ENCODE measurements around the gene LCA5. TPM values are rescaled to one million over a fixed set of nuclear protein-coding genes. Genes with fewer than 3 reads are reported as not detected.

The LCA5 gene
- total RNA-seq, 1 experiment from 2014 or later: 0.73 TPM

DNA sequence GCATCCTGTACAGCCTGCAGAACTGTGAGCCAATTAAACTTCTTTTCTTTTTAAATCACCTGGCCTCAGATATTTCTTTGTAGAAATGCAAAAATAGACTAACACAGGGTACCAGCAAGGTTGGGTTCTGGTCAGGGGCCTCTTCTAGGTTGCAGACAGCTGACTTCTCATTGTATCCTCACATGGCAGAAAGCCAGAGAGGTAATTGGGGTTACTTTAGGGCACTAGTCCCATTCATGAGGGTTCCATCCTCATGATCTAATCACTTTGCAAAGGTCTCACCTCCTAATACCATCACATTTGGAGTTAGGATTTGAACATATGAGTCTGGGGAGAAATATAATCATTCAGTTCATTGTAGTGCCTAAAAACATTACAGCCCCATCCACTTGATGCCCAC is 101.5 kb downstream of the LCA5 start:
- no peaks in the 10 kb centered on the region for H3K79me2 ChIP-seq (ENCODE audit: low read length)
- no peaks in the 10 kb centered on the region for H4K20me1 ChIP-seq (ENCODE audit: low read length)
- BruUV-seq (replicated peaks): no TSS peak
- H3K36me3 ChIP-seq (ENCODE audit: low read depth, low read length): no peaks in the 10 kb centered on the region
- intact Hi-C loops (cut with micrococcal nuclease): no loop called here
- DNase-seq: no peak
- H3K9ac ChIP-seq (ENCODE audit: low read length): no peak overlapping the region
- no peaks in the 10 kb centered on the region for H3K9me3 ChIP-seq (ENCODE audit: low read length)
- no peak for ATAC-seq
- H3K4me2 ChIP-seq (ENCODE audit: low read length): no peak overlapping the region
- no peak overlapping the region for H3K4me3 ChIP-seq (ENCODE audit: low read length)
- H3K27me3 ChIP-seq (ENCODE audit: low read length): no peaks in the 10 kb centered on the region
- H3K4me1 ChIP-seq (ENCODE audit: insufficient read depth, low read length): no peaks in the 10 kb centered on the region
- ChIA-PET POLR2A (ENCODE audit: unreplicated experiment) (no interaction called here), CTCF (no interaction called here)
- no peaks in the 10 kb centered on the region for H3K9me2 ChIP-seq (replicated peaks; ENCODE audit: low read length)
- TF ChIP-seq EZH2phosphoT487 (IDR thresholded peaks at IDR 0.05; ENCODE audit: borderline replicate concordance, low read length): no peak
- TF ChIP-seq, protein P1, sequence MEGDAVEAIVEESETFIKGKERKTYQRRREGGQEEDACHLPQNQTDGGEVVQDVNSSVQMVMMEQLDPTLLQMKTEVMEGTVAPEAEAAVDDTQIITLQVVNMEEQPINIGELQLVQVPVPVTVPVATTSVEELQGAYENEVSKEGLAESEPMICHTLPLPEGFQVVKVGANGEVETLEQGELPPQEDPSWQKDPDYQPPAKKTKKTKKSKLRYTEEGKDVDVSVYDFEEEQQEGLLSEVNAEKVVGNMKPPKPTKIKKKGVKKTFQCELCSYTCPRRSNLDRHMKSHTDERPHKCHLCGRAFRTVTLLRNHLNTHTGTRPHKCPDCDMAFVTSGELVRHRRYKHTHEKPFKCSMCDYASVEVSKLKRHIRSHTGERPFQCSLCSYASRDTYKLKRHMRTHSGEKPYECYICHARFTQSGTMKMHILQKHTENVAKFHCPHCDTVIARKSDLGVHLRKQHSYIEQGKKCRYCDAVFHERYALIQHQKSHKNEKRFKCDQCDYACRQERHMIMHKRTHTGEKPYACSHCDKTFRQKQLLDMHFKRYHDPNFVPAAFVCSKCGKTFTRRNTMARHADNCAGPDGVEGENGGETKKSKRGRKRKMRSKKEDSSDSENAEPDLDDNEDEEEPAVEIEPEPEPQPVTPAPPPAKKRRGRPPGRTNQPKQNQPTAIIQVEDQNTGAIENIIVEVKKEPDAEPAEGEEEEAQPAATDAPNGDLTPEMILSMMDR (conservative IDR thresholded peaks at IDR 0.05; ENCODE audit: low read depth, low read length): no peak
- no peak for TF ChIP-seq EZH2 (IDR thresholded peaks at IDR 0.05; ENCODE audit: low read length, unreplicated experiment)
- no peak overlapping the region for H3K27ac ChIP-seq (ENCODE audit: low read length)
- no peak overlapping the region for H2AFZ ChIP-seq (ENCODE audit: low read length)
- no peaks in the 10 kb centered on the region for H3F3A ChIP-seq (ENCODE audit: low read length, unreplicated experiment)

Other genes with a start within 250 kb of the LCA5 start
- gene SH3BGRL2, start 93.9 kb upstream of the LCA5 start, total RNA-seq (2014; rRNA removed): 3.7 and 3.8 TPM in 2 replicates